GM12878 (cell line): ENCODE results near the gene IL6R. TPM values are rescaled to one million over a fixed set of nuclear protein-coding genes. Genes with fewer than 3 reads are reported as not detected.

Experiments used
- ATAC-seq: fragments of 200-7000 bp; cut with Tn5 transposase; 3 replicates; pipeline ENCODE4 v1.9.1; 2020; ENCODE audit warnings: mild to moderate bottlenecking, moderate library complexity
- BruUV-seq: library from RNA; stranded (reverse); fragments of 400-500 nt; replicated peaks from 2 replicates; lab custom pipeline; 2021; lab: Mats Ljungman, UMichigan
- CTCF ChIA-PET: fragments of 300-600 bp; sonication (Branson Sonifier 250); formaldehyde crosslinking; extraction: SDS; loops from one replicate; lab custom pipeline; 2021; ENCODE audit warnings: inconsistent platforms; lab: Yijun Ruan, JAX
- POLR2A ChIA-PET: fragments of 350-600 bp; formaldehyde crosslinking; extraction: SDS; loops from one replicate; lab custom pipeline; 2021; ENCODE audit warnings: inconsistent platforms; lab: Charles Lee
- RAD21 ChIA-PET: fragments of 300-600 bp; sonication (Branson Sonifier 250); formaldehyde crosslinking; loops from one replicate; lab custom pipeline; 2023; ENCODE audit warnings: antibody characterized with exemption; ENCODE audit not compliant: unreplicated experiment; lab: Charles Lee
- SMC1A ChIA-PET: fragments of 300-600 bp; sonication (Branson Sonifier 250); formaldehyde crosslinking; loops from one replicate; lab custom pipeline; 2023; ENCODE audit not compliant: unreplicated experiment, uncharacterized antibody; lab: Charles Lee
- DNase-seq: peaks from one replicate; pipeline ENCODE4 v3.0.0-alpha.2; 2011; ENCODE audit warnings: low read depth, low spot score
- FAIRE-seq: peaks from 3 replicates; lab custom pipeline; 2011; peaks lifted over from hg19 to GRCh38; lab: Jason Lieb, UNC
- H2AFZ ChIP-seq: 2 replicates; pipeline ENCODE4 v1.6.0; 2011; ENCODE audit warnings: low read depth, low read length, control low read depth; ENCODE audit not compliant: control insufficient read depth
- H3K27ac ChIP-seq: 2 replicates; pipeline ENCODE4 v1.5.1; 2011; ENCODE audit warnings: control low read depth; ENCODE audit not compliant: control insufficient read depth, insufficient read depth
- H3K27me3 ChIP-seq, 2 experiments: replicated peaks in 1 of 2; 2 replicates each; pipeline versions ENCODE4 v1.6.0 to v1.6.1; 2011; ENCODE audit warnings: low read length in 1 of 2; ENCODE audit not compliant: control insufficient read depth in 2 of 2, insufficient read depth in 2 of 2
- H3K36me3 ChIP-seq, 2 experiments: 2 replicates each; pipeline ENCODE4 v1.5.1; 2011; ENCODE audit warnings: low read length in 1 of 2; ENCODE audit not compliant: control insufficient read depth in 2 of 2, insufficient read depth in 2 of 2
- H3K4me1 ChIP-seq: 2 replicates; pipeline ENCODE4 v1.6.1; 2011; ENCODE audit warnings: mild to moderate bottlenecking, low read length, moderate library complexity, mixed read lengths; ENCODE audit not compliant: control insufficient read depth, insufficient read depth
- H3K4me2 ChIP-seq: 2 replicates; pipeline ENCODE4 v1.6.0; 2011; ENCODE audit warnings: control low read depth; ENCODE audit not compliant: control insufficient read depth, insufficient read depth
- H3K4me3 ChIP-seq: fragments of 200-600 bp; sonication (generic); 2 replicates; pipeline ENCODE4 v1.5.1; 2016
- H3K79me2 ChIP-seq: 2 replicates; pipeline ENCODE4 v1.6.0; 2011; ENCODE audit warnings: low read length; ENCODE audit not compliant: control insufficient read depth, insufficient read depth
- H3K9ac ChIP-seq: 2 replicates; pipeline ENCODE4 v1.8.0; 2011; ENCODE audit warnings: low read length, control low read depth, mixed read lengths; ENCODE audit not compliant: control insufficient read depth, insufficient read depth
- H3K9me3 ChIP-seq: replicated peaks from 3 replicates; pipeline ENCODE4 v1.5.1; 2011; ENCODE audit warnings: mild to moderate bottlenecking, low read length; ENCODE audit not compliant: control insufficient read depth, insufficient read depth
- H4K20me1 ChIP-seq: 2 replicates; pipeline ENCODE4 v1.6.0; 2011; ENCODE audit not compliant: control insufficient read depth, insufficient read depth
- EED ChIP-seq: sonication (generic); IDR thresholded peaks from 2 replicates; pipeline ENCODE4 v1.6.1; 2016; ENCODE audit warnings: antibody characterized with exemption, low read depth
- WGBS: methylation state at CpG from one replicate; pipeline ENCODE4 v1.1.6; 2016; ENCODE audit warnings: low lambda C conversion rate; ENCODE audit not compliant: insufficient replicate concordance, insufficient coverage; ENCODE audit errors: missing lambda C conversion rate; 5-methylcytosine and 5-hydroxymethylcytosine counted together
- in situ Hi-C: fragments of 300-500 bp; cut with MboI; formaldehyde crosslinking; loops from 9 replicates; pipeline ENCODE4 v1.14.3; 2018; ENCODE audit warnings: mixed read lengths
- intact Hi-C: fragments of 100-400 bp; cut with micrococcal nuclease; formaldehyde crosslinking; loops from one replicate; pipeline ENCODE4 v1.14.2; 2022; ENCODE audit not compliant: unreplicated experiment
- polyA plus RNA-seq, 11 experiments: library from polyadenylated mRNA; depleted of rRNA in 4 of 11; unstranded in 6 of 11; stranded (reverse) in 5 of 11; fragments of >200 nt; fragmentation: Nextera tagmentation in 4 of 11; fragmentation: Illumina TruSeq in 1 of 11; extraction: Ambion mirVana in 4 of 11; extraction: Trizol in 1 of 11; gene quantifications; 1 replicate in 1 of 11; 2 replicates in 10 of 11; pipeline versions ENCODE4 v1.2.1 to v1.2.3, GENCODE V29; 2011 to 2016; ENCODE audit warnings: inconsistent platforms in 2 of 11, missing spikeins in 2 of 11, low read depth in 1 of 11
- total RNA-seq, 4 experiments: library from RNA; depleted of rRNA in 3 of 4; stranded (reverse); fragments of >200 nt in 3 of 4; fragmentation: Illumina TruSeq in 1 of 4; extraction: Trizol in 1 of 4; gene quantifications; 2 replicates each; pipeline versions ENCODE4 v1.2.1 to v1.2.3, GENCODE V29; 2013 to 2021
- TF ChIP-seq, protein P1 (sequence below): fragments of 150-350 bp; IDR thresholded peaks from 2 replicates; pipeline ENCODE4 v1.6.1; 2014; ENCODE audit warnings: mild to moderate bottlenecking, low read depth, low read length

IL6R gene
- total and polyA plus RNA-seq, 10 of the 15 experiments (the other 5 are each of a cell fraction or from before 2014, with no cell fraction given) = 1.9 to 43.4 (median 17.5) TPM

DNA sequence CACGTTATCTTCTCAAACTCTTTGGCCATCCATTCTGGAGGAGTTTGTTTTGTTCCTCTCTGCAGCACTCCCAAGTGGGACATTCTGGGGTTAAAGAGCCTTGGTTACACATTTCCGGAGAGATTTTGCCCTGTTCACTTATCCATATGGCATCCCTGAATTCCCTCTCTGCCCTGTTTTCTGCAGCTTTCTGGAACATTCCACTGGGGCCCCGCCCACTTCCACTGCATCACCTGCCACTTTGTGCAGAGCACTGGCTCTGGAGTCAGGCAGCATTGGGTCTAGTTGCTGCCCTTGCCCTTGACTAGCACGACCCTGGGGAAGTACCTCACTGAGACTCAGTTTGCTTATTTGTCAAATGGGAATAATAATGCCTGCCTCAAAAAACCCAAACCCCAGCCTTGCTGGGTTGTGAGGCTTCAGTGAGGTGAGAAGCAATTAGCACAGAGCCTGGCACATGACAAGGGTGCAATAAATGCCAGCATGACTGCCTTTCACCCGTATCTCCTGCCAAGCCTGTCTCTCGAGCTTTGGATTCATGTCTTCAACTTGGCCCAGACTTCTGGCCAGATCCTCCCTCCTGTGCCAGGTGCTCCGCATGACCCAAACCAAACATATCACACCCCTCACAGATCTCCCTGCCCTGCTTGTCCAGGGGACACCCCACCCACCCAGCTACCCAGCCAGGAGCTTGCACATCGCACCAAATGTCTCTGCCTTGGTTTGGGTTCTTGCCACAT, 38.3 kb downstream of the IL6R start:
- H3K27me3 ChIP-seq = no peaks in the 10 kb centered on the region
- no TSS peak for BruUV-seq
- intact Hi-C loops = loop anchor here (2.0 to 5.0 kb wide), 3 partner anchors 23 to 116 kb away; partner anchors contain the start of gene ATP8B2
- no peaks in the 10 kb centered on the region for H3K79me2 ChIP-seq
- H3K9ac ChIP-seq = no peak overlapping the region
- no peaks in the 10 kb centered on the region for H3K36me3 ChIP-seq
- CTCF ChIA-PET = interaction anchor here (0.7 to 7.4 kb wide), 20 partner anchors 11 to 483 kb away, joined by 3 to 67 read pairs (median 5); no protein-coding TSS in a partner anchor
- no peaks in the 10 kb centered on the region; the same call in 1 of the 2 replicates for H4K20me1 ChIP-seq
- peaks cover 43% of the 10 kb centered on the region for H3K4me1 ChIP-seq
- no peak overlapping the region for H2AFZ ChIP-seq
- no peak overlapping the region for H3K4me3 ChIP-seq
- ATAC-seq (no peak), FAIRE-seq (no peak), DNase-seq (no peak)
- in situ Hi-C loops = no loop called here
- POLR2A ChIA-PET = interaction anchor here (0.5 to 2.2 kb wide), 3 partner anchors 18 to 53 kb away, joined by 3 to 6 read pairs (median 4); no protein-coding TSS in a partner anchor
- 80% methylated on average over 8 of the region's 8 CpGs for WGBS
- TF ChIP-seq, protein P1, sequence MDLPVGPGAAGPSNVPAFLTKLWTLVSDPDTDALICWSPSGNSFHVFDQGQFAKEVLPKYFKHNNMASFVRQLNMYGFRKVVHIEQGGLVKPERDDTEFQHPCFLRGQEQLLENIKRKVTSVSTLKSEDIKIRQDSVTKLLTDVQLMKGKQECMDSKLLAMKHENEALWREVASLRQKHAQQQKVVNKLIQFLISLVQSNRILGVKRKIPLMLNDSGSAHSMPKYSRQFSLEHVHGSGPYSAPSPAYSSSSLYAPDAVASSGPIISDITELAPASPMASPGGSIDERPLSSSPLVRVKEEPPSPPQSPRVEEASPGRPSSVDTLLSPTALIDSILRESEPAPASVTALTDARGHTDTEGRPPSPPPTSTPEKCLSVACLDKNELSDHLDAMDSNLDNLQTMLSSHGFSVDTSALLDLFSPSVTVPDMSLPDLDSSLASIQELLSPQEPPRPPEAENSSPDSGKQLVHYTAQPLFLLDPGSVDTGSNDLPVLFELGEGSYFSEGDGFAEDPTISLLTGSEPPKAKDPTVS = peak; percentile 72; the same call in 1 of the 2 replicates
- no peak for TF ChIP-seq EED
- H3K4me2 ChIP-seq = no peak overlapping the region
- SMC1A ChIA-PET = interaction anchor here (1.2 to 6.3 kb wide), 6 partner anchors 15 to 45 kb away, joined by 3 to 89 read pairs (median 6); no protein-coding TSS in a partner anchor
- no peaks in the 10 kb centered on the region; the same call in 1 of the 3 replicates for H3K9me3 ChIP-seq
- RAD21 ChIA-PET = interaction anchor here (0.7 to 8.6 kb wide), 4 partner anchors 10 to 34 kb away, joined by 3 to 80 read pairs (median 5); no protein-coding TSS in a partner anchor
- no peak overlapping the region for H3K27ac ChIP-seq
